ENCODE measurements around the gene PPP1R17. TPM values are rescaled to one million over a fixed set of nuclear protein-coding genes. Genes with fewer than 3 reads are reported as not detected.

PPP1R17 gene
- total RNA-seq, 1 donor from 2014 or later = not detected

GRCh38 chr7:31734456-31734855 is 47.4 kb downstream of the PPP1R17 start:
- H3K27ac Mint-ChIP-seq = no peak overlapping the region
- H3K4me1 Mint-ChIP-seq = peaks cover 5% of the 10 kb centered on the region
- H3K27ac ChIP-seq = no peak overlapping the region
- H3K9ac ChIP-seq = no peak overlapping the region
- no peaks in the 10 kb centered on the region for H3F3A ChIP-seq (ENCODE audit: low read depth)
- no peaks in the 10 kb centered on the region for H3K27me3 ChIP-seq
- peaks cover 7% of the 10 kb centered on the region for H3K9me3 Mint-ChIP-seq
- H3K79me2 ChIP-seq (ENCODE audit: low read depth) = no peaks in the 10 kb centered on the region
- H3K36me3 Mint-ChIP-seq = no peaks in the 10 kb centered on the region
- peaks cover 2% of the 10 kb centered on the region for H3K27me3 Mint-ChIP-seq (ENCODE audit: insufficient read depth, low read depth)
- no peak overlapping the region for H3K4me2 ChIP-seq
- no peaks in the 10 kb centered on the region for H4K20me1 ChIP-seq (ENCODE audit: low read depth)
- H3K4me3 Mint-ChIP-seq = no peak overlapping the region
- no peak for TF ChIP-seq EZH2 (IDR thresholded peaks at IDR 0.05)
- TF ChIP-seq EZH2phosphoT487 (IDR thresholded peaks at IDR 0.05) = no peak
- no peak for TF ChIP-seq CTCF (IDR thresholded peaks at IDR 0.05)
- H3K4me3 ChIP-seq = no peak overlapping the region
- no peak for DNase-seq (ENCODE audit: low spot score)
- H3K9me3 ChIP-seq (ENCODE audit: low read depth) = no peaks in the 10 kb centered on the region
- no peaks in the 10 kb centered on the region for H3K36me3 ChIP-seq
- H2AFZ ChIP-seq (replicated peaks) = no peak overlapping the region
- H3K4me1 ChIP-seq = no peaks in the 10 kb centered on the region

GRCh38 chr7:31735991-31736982 is 49.3 kb downstream of the PPP1R17 start:
- H3K27me3 Mint-ChIP-seq (ENCODE audit: insufficient read depth, low read depth) = peaks cover 2% of the 10 kb centered on the region
- Histone ChIP-seq H3K4me3 (no peak overlapping the region), H3K27ac (no peak overlapping the region), H2AFZ (replicated peaks) (peak overlapping the region; percentile 71), H3K4me1 (no peaks in the 10 kb centered on the region), H3K4me2 (no peak overlapping the region), H3K9ac (no peak overlapping the region), H3F3A (ENCODE audit: low read depth) (no peaks in the 10 kb centered on the region), H3K9me3 (ENCODE audit: low read depth) (no peaks in the 10 kb centered on the region), H3K36me3 (no peaks in the 10 kb centered on the region), H3K79me2 (ENCODE audit: low read depth) (no peaks in the 10 kb centered on the region), H4K20me1 (ENCODE audit: low read depth) (no peaks in the 10 kb centered on the region), H3K27me3 (peaks cover 2% of the 10 kb centered on the region)
- H3K27ac Mint-ChIP-seq = peak overlapping the region; percentile 69
- H3K4me3 Mint-ChIP-seq = no peak overlapping the region
- DNase-seq (ENCODE audit: low spot score) = peak; percentile 80
- H3K4me1 Mint-ChIP-seq = peaks cover 5% of the 10 kb centered on the region
- H3K9me3 Mint-ChIP-seq = peaks cover 2% of the 10 kb centered on the region
- TF ChIP-seq EZH2 (IDR thresholded peaks at IDR 0.05) (no peak), CTCF (IDR thresholded peaks at IDR 0.05) (peak; percentile 91), EZH2phosphoT487 (IDR thresholded peaks at IDR 0.05) (no peak)
- no peaks in the 10 kb centered on the region for H3K36me3 Mint-ChIP-seq

GRCh38 chr7:31741852-31742251 is 54.8 kb downstream of the PPP1R17 start:
- Mint-ChIP-seq H3K27me3 (ENCODE audit: insufficient read depth, low read depth) (peaks cover 4% of the 10 kb centered on the region), H3K4me1 (no peaks in the 10 kb centered on the region)
- H3K9ac ChIP-seq = no peak overlapping the region

More at GRCh38 chr7:31741852-31742251, 54.8 kb downstream of the PPP1R17 start:
- Mint-ChIP-seq H3K4me3 (no peak overlapping the region), H3K27ac (no peak overlapping the region), H3K36me3 (no peaks in the 10 kb centered on the region), H3K9me3 (peaks cover 3% of the 10 kb centered on the region)
- no peak overlapping the region for H3K27ac ChIP-seq
- no peaks in the 10 kb centered on the region for H3K4me1 ChIP-seq
- no peaks in the 10 kb centered on the region for H4K20me1 ChIP-seq (ENCODE audit: low read depth)
- no peak for DNase-seq (ENCODE audit: low spot score)
- H2AFZ ChIP-seq (replicated peaks) = no peak overlapping the region
- no peaks in the 10 kb centered on the region for H3K79me2 ChIP-seq (ENCODE audit: low read depth)
- H3K4me3 ChIP-seq = no peak overlapping the region
- no peaks in the 10 kb centered on the region for H3K9me3 ChIP-seq (ENCODE audit: low read depth)
- H3F3A ChIP-seq (ENCODE audit: low read depth) = no peaks in the 10 kb centered on the region
- no peak for TF ChIP-seq EZH2phosphoT487 (IDR thresholded peaks at IDR 0.05)
- TF ChIP-seq CTCF (IDR thresholded peaks at IDR 0.05) = no peak
- TF ChIP-seq EZH2 (IDR thresholded peaks at IDR 0.05) = no peak
- H3K27me3 ChIP-seq = peaks cover 41% of the 10 kb centered on the region
- H3K4me2 ChIP-seq = no peak overlapping the region
- H3K36me3 ChIP-seq = no peaks in the 10 kb centered on the region
